HCT116 (cell line): ENCODE data around the gene PLRG1. TPM values are rescaled to one million over a fixed set of nuclear protein-coding genes. Genes with fewer than 3 reads are reported as not detected.

ENCODE experiments used
- ATAC-seq: fragments of 200-7000 bp; cut with Tn5 transposase; 2 replicates; pipeline ENCODE4 v1.9.1; 2020; ENCODE audit warnings: mild to moderate bottlenecking, moderate library complexity
- BruUV-seq: library from RNA; stranded (reverse); fragments of 400-500 nt; replicated peaks from 2 replicates; lab custom pipeline; 2021; lab: Mats Ljungman, UMichigan
- CTCF ChIA-PET: fragments of 300-600 bp; sonication (Branson Sonifier 250); formaldehyde crosslinking; loops from one replicate; lab custom pipeline; 2021; ENCODE audit warnings: antibody characterized with exemption; lab: Charles Lee
- POLR2A ChIA-PET: fragments of 300-600, 350-600 bp; sonication (Branson Sonifier 250); formaldehyde crosslinking; loops from one replicate; lab custom pipeline; 2021; ENCODE audit warnings: antibody characterized with exemption; lab: Charles Lee
- RAD21 ChIA-PET, 2 experiments: fragments of 300-600 bp; sonication (Branson Sonifier 250); formaldehyde crosslinking; loops; one replicate each; lab custom pipeline; 2023; ENCODE audit warnings: low total read pairs in 2 of 2; ENCODE audit not compliant: uncharacterized antibody in 2 of 2, unreplicated experiment in 2 of 2, low non-redundant PET in 1 of 2; lab: Charles Lee
- DNase-seq: peaks from one replicate; pipeline ENCODE4 v3.0.0-alpha.2; 2010; ENCODE audit warnings: low read depth, low spot score
- H2AFZ ChIP-seq: fragments of 200-600 bp; shearing (Covaris generic), sonication (generic); 2 replicates; pipeline ENCODE4 v1.6.1; 2017; ENCODE audit warnings: low read depth, mixed run types, mixed read lengths, antibody characterized with exemption, low read length; ENCODE audit not compliant: poor library complexity, severe bottlenecking
- H3K27ac ChIP-seq: 2 replicates; pipeline ENCODE4 v1.5.1; 2012; ENCODE audit warnings: low read depth, low read length
- H3K27me3 ChIP-seq: fragments of 200-600 bp; sonication (generic); 2 replicates; pipeline ENCODE4 v1.6.1; 2016; ENCODE audit warnings: mixed run types, low read length, mixed read lengths; ENCODE audit not compliant: insufficient read depth
- H3K36me3 ChIP-seq, 2 experiments: fragments of 200-500 bp in 1 of 2; fragments of 200-600 bp in 1 of 2; sonication (Bioruptor generic) in 1 of 2; sonication (generic) in 1 of 2; 2 replicates each; pipeline versions ENCODE4 v1.5.1 to v1.6.1; 2014 to 2016; ENCODE audit warnings: low read length in 2 of 2, inconsistent platforms in 1 of 2, mixed read lengths in 1 of 2, mixed run types in 1 of 2; ENCODE audit not compliant: insufficient read depth in 2 of 2, control insufficient read depth in 1 of 2
- H3K4me1 ChIP-seq, 2 experiments: fragments of 200-600 bp in 1 of 2; sonication (generic) in 1 of 2; 2 replicates each; pipeline versions ENCODE4 v1.5.1 to v1.6.1; 2012 to 2017; ENCODE audit warnings: low read length in 2 of 2, inconsistent platforms in 1 of 2, mild to moderate bottlenecking in 1 of 2, mixed read lengths in 1 of 2, mixed run types in 1 of 2, moderate library complexity in 1 of 2; ENCODE audit not compliant: insufficient read depth in 2 of 2, control insufficient read depth in 1 of 2
- H3K4me2 ChIP-seq: fragments of 200-600 bp; sonication (generic); 2 replicates; pipeline ENCODE4 v1.6.1; 2017; ENCODE audit warnings: mixed run types, low read length, mixed read lengths
- H3K4me3 ChIP-seq, 2 experiments: fragments of 200-600 bp in 1 of 2; sonication (generic) in 1 of 2; replicated peaks in 1 of 2; 2 replicates each; pipeline ENCODE4 v1.5.1; 2011 to 2016; ENCODE audit warnings: low read length in 2 of 2, control low read depth in 1 of 2, low read depth in 1 of 2, mild to moderate bottlenecking in 1 of 2, mixed read lengths in 1 of 2, mixed run types in 1 of 2
- H3K79me2 ChIP-seq: fragments of 200-600 bp; sonication (generic); 2 replicates; pipeline ENCODE4 v1.6.1; 2017; ENCODE audit warnings: mild to moderate bottlenecking, mixed run types, low read length, moderate library complexity, mixed read lengths; ENCODE audit not compliant: insufficient read depth
- H3K9ac ChIP-seq: fragments of 200-600 bp; sonication (generic); 2 replicates; pipeline ENCODE4 v1.6.1; 2016; ENCODE audit warnings: low read length, mixed read lengths
- H3K9me2 ChIP-seq: fragments of 200-600 bp; sonication (generic), shearing (Covaris generic); 2 replicates; pipeline ENCODE4 v1.6.1; 2017; ENCODE audit warnings: mixed run types, mild to moderate bottlenecking, moderate library complexity; ENCODE audit not compliant: insufficient read depth
- H3K9me3 ChIP-seq, 2 experiments: fragments of 200-500 bp in 1 of 2; fragments of 200-600 bp in 1 of 2; sonication (Bioruptor generic) in 1 of 2; sonication (generic) in 1 of 2; 2 replicates each; pipeline ENCODE4 v1.6.1; 2014 to 2017; ENCODE audit warnings: low read length in 2 of 2, mixed read lengths in 2 of 2, inconsistent platforms in 1 of 2, low read depth in 1 of 2, mild to moderate bottlenecking in 1 of 2, mixed run types in 1 of 2, moderate library complexity in 1 of 2; ENCODE audit not compliant: control insufficient read depth in 1 of 2, insufficient read depth in 1 of 2
- H4K20me1 ChIP-seq: fragments of 200-600 bp; sonication (generic), shearing (Covaris generic); 2 replicates; pipeline ENCODE4 v1.6.1; 2017; ENCODE audit warnings: mixed run types, mild to moderate bottlenecking, moderate library complexity; ENCODE audit not compliant: insufficient read depth
- ATF3 ChIP-seq: IDR thresholded peaks from 2 replicates; pipeline ENCODE4 v1.6.1; 2012
- CTCF ChIP-seq, 3 experiments: fragments of 200-600 bp in 1 of 3; sonication (generic) in 1 of 3; IDR thresholded peaks in 2 of 3; conservative IDR thresholded peaks in 1 of 3; 2 replicates each; pipeline ENCODE4 v1.5.1; 2012 to 2017; ENCODE audit warnings: low read depth in 2 of 3, low read length in 2 of 3, antibody characterized with exemption in 1 of 3, borderline replicate concordance in 1 of 3, control low read depth in 1 of 3, mild to moderate bottlenecking in 1 of 3, mixed read lengths in 1 of 3, mixed run types in 1 of 3, moderate library complexity in 1 of 3; ENCODE audit not compliant: insufficient read depth in 1 of 3
- EGR1 ChIP-seq: IDR thresholded peaks from 2 replicates; pipeline ENCODE4 v1.6.1; 2012; ENCODE audit warnings: low read depth
- ELF1 ChIP-seq: IDR thresholded peaks from 2 replicates; pipeline ENCODE4 v1.6.1; 2012; ENCODE audit warnings: low read depth, borderline replicate concordance
- EZH2 ChIP-seq: fragments of 200-600 bp; sonication (generic); IDR thresholded peaks from 2 replicates; pipeline ENCODE4 v1.6.1; 2017; ENCODE audit warnings: antibody characterized with exemption, mixed run types
- FOSL1 ChIP-seq: IDR thresholded peaks from 2 replicates; pipeline ENCODE4 v1.6.1; 2012; ENCODE audit warnings: low read depth
- JUND ChIP-seq: IDR thresholded peaks from 2 replicates; pipeline ENCODE4 v1.6.1; 2012
- POLR2AphosphoS5 ChIP-seq: IDR thresholded peaks from 2 replicates; pipeline ENCODE4 v1.6.1; 2011; ENCODE audit warnings: mild to moderate bottlenecking, low read depth, low read length, moderate library complexity
- SIN3A ChIP-seq: IDR thresholded peaks from 2 replicates; pipeline ENCODE4 v1.6.1; 2012; ENCODE audit warnings: low read depth
- intact Hi-C: fragments of 100-400 bp; cut with micrococcal nuclease; formaldehyde crosslinking; loops from 2 replicates; pipeline ENCODE4 v1.10.0; 2022
- total RNA-seq: library from RNA; stranded (reverse); gene quantifications from one replicate; pipeline ENCODE4 v1.2.1, GENCODE V29; 2021; ENCODE audit not compliant: unreplicated experiment
- TF ChIP-seq, protein P1 (sequence below): IDR thresholded peaks from 2 replicates; pipeline ENCODE4 v1.6.1; 2012

The PLRG1 gene
- total RNA-seq, 1 experiment from 2014 or later, result 141 TPM

GRCh38 chr4:154560824-154561231, 10.6 kb upstream of the PLRG1 start:
- ChIA-PET RAD21 (no interaction called here), POLR2A (no interaction called here), CTCF (interaction anchor here (1.9 to 5.6 kb wide), 4 partner anchors 9 to 63 kb away, joined by 6 to 119 read pairs (median 36); no protein-coding TSS in a partner anchor)
- no peak for ATAC-seq
- no peaks in the 10 kb centered on the region for H3K9me3 ChIP-seq
- H3K9me2 ChIP-seq, result no peaks in the 10 kb centered on the region
- H3K4me2 ChIP-seq, result no peak overlapping the region
- no peaks in the 10 kb centered on the region for H3K79me2 ChIP-seq
- no peak for DNase-seq
- no peak overlapping the region for H2AFZ ChIP-seq
- H3K27me3 ChIP-seq, result no peaks in the 10 kb centered on the region
- no peak overlapping the region for H3K27ac ChIP-seq
- H3K4me3 ChIP-seq, result no peak overlapping the region
- TF ChIP-seq FOSL1 (no peak), POLR2AphosphoS5 (no peak), JUND (no peak), CTCF (IDR thresholded peaks at IDR 0.05 in 2 of 3, conservative IDR thresholded peaks at IDR 0.05 in 1 of 3; ENCODE audit: borderline replicate concordance in 1 of 3, insufficient read depth in 1 of 3, low read depth in 2 of 3, low read length in 2 of 3) (no peak), EGR1 (no peak), EZH2 (no peak), SIN3A (no peak), ATF3 (no peak), ELF1 (no peak)
- TF ChIP-seq, protein P1, sequence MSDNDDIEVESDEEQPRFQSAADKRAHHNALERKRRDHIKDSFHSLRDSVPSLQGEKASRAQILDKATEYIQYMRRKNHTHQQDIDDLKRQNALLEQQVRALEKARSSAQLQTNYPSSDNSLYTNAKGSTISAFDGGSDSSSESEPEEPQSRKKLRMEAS, result no peak
- H3K4me1 ChIP-seq, result no peaks in the 10 kb centered on the region
- H4K20me1 ChIP-seq, result no peaks in the 10 kb centered on the region
- H3K36me3 ChIP-seq, result no peaks in the 10 kb centered on the region
- H3K9ac ChIP-seq, result no peak overlapping the region
- intact Hi-C loops, result no loop called here
- no TSS peak for BruUV-seq
